HG03066 (cell line): ENCODE results near the gene B4GALT2.

Experiments used
- ATAC-seq: cut with Tn5 transposase; IDR thresholded peaks from one replicate; pipeline ENCODE4 v1.9.1; 2021; ENCODE audit warnings: low read depth; ENCODE audit not compliant: unreplicated experiment

B4GALT2 gene

GRCh38 chr1:44024903-44025525 lies 46.0 kb downstream of the B4GALT2 start:
- ATAC-seq: no peak

GRCh38 chr1:44025816-44026215 lies 46.8 kb downstream of the B4GALT2 start:
- ATAC-seq: no peak

GRCh38 chr1:44027320-44027719 lies 48.3 kb downstream of the B4GALT2 start:
- ATAC-seq: no peak

- ATAC-seq: peak; percentile 27
Observed at GRCh38 chr1:44029260-44029910, 50.4 kb downstream of the B4GALT2 start.

- peak; percentile 79 for ATAC-seq
Observed at GRCh38 chr1:44029911-44030604, 51.0 kb downstream of the B4GALT2 start.

- ATAC-seq: peak; percentile 29
Observed at GRCh38 chr1:44030605-44031251, 51.7 kb downstream of the B4GALT2 start.

DNA sequence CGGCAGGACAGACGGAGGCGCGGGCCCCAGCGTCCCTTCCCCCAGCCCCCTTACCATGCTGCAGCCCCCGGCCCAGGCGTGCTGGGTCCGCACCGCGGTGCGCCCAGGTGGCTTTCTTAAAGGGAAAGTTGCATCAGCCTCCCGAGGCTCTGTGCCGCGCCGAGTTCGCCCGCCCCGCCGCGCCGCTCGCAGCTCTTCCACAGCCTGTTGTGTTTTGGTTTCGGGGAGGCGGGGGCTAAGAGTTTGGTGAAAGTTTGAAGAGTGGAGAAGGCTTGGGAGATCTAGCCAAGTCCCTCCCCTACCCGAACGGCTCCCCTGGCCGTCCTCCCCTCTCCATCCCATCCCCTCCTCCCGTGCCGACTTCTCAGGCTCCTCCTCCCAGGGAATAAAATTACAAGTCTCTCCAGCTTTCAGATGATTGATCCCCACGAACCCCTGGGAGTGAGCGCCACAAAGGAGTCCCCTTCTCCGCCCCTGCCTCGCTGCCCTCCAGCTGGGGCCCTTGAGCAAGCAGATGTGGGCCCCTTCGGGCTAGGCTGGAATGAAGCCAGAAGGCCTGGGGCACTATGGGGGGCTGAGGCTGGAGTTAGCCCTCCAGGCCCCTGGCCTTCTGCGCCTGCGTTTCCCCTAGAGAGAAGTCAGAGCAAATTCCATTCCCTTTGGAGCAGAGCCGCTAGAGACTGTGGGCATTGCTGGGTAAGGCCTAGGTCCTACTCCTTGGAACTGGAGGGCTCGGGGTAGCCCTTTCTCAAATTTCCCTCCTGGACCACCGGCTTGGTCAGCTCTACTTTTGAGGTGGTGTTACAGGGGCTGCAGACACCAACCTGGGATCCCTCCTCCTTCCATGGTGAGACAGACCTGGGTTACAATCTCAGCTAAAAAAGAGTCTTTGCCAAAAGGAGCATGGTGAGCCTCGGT lies 52.5 kb downstream of the B4GALT2 start, which contains the start of gene SLC6A9:
Gene SLC6A9, minus strand, starts transcription at position 211 of the 918 bp plus-strand sequence. CDS start 7,185 bp downstream, outside the sequence.
- ATAC-seq: no peak

DNA sequence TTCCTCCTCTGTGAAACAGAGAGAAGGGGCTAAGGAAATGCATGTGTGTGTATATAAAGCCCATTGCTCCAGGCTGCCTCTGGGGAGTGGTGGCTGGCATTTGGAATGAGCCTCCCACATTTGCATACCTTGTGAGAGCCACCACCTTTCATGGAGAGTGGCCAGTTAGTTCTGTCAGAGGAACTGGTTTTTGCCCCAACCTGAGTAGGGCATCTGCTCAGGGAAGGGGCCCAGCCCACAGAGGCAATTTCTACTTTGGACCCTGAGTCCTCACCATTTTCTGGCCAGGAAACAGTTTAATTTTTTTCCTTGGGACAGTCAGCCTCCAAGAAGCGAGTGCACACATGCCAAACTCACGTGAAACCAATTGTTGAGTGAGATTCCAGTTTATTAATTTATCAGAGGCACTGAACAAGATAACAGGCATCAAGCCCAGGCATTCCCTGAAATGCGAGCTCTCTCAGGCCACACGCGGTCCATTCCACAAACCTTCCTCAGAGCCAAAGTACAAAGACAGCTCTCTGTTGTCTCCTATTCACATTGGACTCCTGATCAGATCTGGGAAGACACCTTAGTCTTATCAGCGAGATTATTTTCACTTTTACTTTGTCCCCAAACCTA lies 53.3 kb downstream of the B4GALT2 start:
- ATAC-seq: no peak

- ATAC-seq: no peak
Observed at GRCh38 chr1:44033041-44033575, 54.1 kb downstream of the B4GALT2 start.

GRCh38 chr1:44033756-44034155 lies 54.7 kb downstream of the B4GALT2 start:
- no peak for ATAC-seq

- no peak for ATAC-seq
Observed at GRCh38 chr1:44034423-44034822, 55.4 kb downstream of the B4GALT2 start.

- no peak for ATAC-seq
Observed at GRCh38 chr1:44034976-44035716, 56.1 kb downstream of the B4GALT2 start.

DNA sequence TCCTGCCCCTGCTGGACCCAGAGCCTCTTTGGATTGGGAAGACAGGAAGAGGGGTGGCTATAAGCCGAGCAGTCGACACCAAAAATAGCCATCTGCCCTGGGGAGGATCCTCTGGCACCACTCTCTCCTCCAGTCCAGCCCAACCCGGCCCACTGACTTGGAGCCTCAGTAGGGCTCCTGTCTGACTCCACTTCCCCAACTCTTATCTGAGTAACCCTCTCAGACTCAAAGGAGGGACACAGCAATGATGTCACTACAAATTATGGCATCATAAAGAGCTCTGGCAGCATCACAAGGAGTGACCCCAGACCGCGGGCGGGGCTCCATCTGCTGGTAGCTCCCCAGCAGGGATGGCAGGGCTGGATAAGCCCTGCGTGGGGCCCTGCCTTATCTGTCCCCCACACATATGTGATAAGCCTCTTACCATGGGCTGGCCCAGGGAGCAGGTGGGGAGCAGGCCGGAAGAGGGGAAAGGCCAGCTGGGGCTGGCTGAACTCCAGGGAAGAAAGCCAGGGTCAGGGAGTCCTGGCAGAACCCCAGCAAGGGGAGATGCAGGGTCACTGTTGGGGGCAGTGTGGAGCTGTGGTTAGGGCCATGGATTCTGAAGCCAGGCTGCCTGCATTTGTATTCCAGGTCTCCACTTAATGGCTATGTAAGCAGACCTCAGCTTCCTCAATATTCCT lies 56.9 kb downstream of the B4GALT2 start:
- ATAC-seq: no peak

GRCh38 chr1:44036409-44037139 lies 57.6 kb downstream of the B4GALT2 start:
- no peak for ATAC-seq

DNA sequence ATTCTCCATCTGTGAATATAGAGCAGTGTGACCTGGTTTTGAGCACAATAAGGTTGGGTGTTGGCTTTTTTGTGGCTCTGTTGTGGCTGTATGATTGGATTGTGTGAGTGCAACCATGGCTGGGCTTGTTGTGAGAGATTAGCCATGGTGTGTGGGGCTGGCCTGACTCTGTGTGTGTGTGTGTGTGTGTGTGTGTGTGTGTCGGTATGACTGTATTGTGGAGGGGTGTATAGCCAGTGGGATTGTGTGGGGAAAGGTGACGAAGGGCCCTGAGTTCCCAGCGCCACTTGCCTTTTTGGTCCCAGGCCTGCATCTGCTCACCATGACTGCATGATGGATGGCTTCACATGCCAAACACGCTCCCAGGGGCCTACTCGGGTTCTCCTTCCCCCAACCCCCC lies 58.1 kb downstream of the B4GALT2 start:
- no peak for ATAC-seq

- ATAC-seq: no peak
Observed at GRCh38 chr1:44038876-44039657, 60.1 kb downstream of the B4GALT2 start.

DNA sequence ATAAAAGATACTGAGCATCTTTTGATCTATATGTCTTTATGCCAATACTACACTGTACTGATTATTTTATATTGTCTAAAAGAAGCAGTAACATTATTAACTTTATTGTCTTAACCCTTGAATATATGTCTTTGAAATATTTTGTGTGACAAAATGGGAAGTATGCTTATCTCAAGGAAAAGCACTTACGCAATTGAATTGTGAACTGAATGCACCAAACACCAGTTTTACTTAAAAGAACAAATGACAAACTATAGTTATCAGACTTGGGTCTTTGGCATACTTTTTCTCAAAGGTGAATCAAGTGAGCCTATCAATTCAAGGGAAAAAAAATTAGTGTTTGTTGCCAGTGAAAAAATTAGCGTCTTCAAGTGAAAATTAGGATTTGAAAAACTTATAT lies 61.4 kb downstream of the B4GALT2 start:
- ATAC-seq: no peak
